NK-92 (cell line): ENCODE measurements around the gene NBAS.
"Not testable (repeated sequence)": the region's sequence is repeated elsewhere in the genome, so short reads cannot be mapped to it uniquely, and the experiment has no call there.

Source experiments
- DNase-seq: peaks from one replicate; lab custom pipeline; 2025; ENCODE audit not compliant: unreplicated experiment; lab: John Stamatoyannopoulos, UW

Gene NBAS

DNA sequence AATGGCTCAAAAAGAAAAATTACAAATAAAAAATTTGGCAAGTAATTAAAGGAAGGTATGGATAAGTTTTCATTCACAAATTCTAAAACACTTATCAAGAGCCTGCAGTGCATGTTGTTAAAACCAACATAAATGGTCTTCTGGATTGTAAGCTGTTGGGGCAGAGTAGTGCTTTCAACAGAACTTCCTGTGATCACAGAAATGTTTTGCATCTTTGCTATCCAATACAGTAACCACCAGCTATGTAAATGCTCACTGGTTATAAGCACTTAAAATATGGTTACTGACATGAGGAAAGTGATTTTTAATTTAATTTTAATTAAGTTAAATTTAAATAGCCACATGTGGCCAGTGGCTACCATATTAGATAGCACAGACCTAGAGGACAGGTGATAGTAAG is 133.1 kb downstream of the NBAS start:
- DNase-seq, result no peak

DNA sequence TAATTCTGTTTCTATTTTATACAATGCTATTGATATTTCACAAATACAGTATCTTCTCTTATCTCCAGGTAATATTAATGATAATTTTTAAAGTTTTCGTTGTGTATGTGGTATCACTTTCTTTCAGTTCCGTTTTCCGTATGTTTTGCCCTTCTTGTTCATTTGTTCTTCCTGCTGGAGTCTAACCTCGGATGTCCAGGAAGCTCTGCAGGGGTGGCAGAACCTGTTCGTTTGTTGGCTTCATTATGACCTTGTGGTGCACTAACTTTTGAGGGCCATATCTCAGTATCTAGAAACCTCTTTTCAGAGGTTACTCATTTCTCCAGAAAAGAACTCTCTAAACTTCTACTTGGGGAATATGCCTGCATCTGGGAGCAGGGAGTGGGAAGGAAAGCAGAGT is 134.5 kb downstream of the NBAS start:
- no peak for DNase-seq

GRCh38 chr2:15425712-15426111 is 135.4 kb downstream of the NBAS start:
- DNase-seq, result no peak

DNA sequence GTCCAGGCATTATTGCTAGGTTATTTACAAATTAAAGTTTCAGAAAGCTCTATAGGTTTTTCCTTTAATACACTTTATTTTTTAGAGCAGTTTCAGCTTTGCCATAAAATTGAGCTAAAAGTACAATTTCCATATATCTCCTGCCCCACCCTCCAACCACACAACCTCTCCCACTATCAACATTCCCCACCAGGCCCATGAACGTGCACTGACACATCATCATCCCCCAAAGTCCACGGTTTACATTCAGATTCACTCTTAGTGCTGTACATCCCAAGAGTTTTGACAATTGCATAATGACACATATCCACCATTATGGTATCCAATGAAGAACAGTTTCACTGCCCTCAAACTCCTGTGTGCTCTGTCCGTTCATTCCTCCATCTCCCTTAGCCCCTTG is 139.4 kb downstream of the NBAS start:
- no peak for DNase-seq

DNA sequence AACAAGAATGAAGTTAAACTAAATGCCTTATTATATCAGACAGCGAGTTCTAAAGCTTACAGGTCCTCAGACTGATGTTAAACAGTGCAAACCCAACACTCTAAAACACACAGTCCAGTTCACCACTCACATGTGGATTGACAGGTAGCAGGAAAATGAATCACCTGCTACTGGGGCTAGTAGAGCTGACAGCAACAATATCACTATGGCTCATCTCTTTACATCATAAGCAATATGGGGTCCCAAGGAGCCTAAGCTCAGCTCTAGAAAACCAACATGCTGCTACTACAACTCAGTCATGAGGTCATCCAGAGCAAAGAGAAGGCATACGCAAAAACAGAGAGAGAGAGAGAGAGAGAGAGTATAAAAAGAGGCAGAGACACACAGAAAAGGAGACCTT is 145.4 kb downstream of the NBAS start:
- no peak for DNase-seq

DNA sequence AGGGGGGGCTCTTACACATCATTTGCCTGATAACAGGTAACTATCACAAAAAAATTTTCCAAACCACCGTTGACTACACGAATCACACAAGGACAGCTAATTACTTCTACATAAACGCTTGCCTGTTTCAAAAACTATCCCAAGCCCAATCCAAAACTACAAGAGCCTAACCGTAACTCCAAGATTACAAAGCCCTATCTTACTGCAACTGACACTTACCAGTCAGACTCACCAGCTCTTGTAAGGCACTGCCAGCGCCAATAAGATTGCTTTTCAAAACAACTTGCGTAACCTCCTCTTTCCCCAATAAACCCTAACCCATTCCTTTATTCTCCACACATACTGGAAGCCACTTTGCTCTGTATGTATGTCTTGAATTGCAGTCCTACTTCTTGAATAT is 148.4 kb downstream of the NBAS start:
- DNase-seq, result no peak

DNA sequence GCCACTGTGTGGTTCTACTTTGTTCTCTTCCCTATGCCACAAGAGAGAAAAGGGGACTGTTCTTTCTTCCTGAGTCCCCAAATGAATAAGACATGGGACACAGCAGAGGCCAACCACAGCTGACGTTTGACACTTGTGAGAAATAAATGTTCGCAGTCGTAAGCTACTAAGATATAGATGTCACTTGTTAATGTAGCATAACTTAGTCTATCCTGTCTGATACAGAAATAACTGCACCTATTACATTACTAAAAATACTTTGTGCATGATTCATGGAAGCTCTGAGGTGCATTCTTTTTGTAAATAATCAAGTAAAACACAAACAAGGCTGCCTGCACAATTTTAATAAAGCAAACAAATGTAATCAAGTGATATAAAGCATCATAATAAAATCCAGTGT is 148.8 kb downstream of the NBAS start:
- no peak for DNase-seq

- no peak for DNase-seq
Observed at GRCh38 chr2:15410884-15411283, 150.2 kb downstream of the NBAS start.

- DNase-seq, result no peak
Observed at GRCh38 chr2:15408759-15409158, 152.4 kb downstream of the NBAS start.

GRCh38 chr2:15407666-15408065 is 153.5 kb downstream of the NBAS start:
- DNase-seq, result no peak

DNA sequence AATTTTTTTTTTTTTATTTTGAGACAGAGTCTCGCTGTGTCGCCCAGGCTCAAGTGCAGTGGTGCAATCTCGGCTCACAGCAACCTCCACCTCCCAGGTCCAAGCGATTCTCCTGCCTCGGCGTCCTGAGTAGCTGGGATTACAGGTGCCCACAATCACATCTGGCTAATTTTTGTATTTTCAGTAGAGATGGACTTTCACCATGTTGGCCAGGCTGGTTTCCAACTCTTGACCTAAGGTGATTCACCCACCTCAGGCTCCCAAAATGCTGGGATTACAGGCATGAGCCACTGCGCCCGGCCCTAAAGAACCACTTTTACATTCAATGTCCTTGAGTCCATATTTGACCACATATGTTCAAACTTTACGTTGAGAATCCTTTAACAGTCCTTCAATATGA is 156.6 kb downstream of the NBAS start:
- DNase-seq, result not testable (repeated sequence)

GRCh38 chr2:15400240-15400826 is 160.8 kb downstream of the NBAS start:
- no peak for DNase-seq

GRCh38 chr2:15399241-15399640 is 161.9 kb downstream of the NBAS start:
- DNase-seq, result no peak

GRCh38 chr2:15391751-15392150 is 169.4 kb downstream of the NBAS start:
- DNase-seq, result no peak

DNA sequence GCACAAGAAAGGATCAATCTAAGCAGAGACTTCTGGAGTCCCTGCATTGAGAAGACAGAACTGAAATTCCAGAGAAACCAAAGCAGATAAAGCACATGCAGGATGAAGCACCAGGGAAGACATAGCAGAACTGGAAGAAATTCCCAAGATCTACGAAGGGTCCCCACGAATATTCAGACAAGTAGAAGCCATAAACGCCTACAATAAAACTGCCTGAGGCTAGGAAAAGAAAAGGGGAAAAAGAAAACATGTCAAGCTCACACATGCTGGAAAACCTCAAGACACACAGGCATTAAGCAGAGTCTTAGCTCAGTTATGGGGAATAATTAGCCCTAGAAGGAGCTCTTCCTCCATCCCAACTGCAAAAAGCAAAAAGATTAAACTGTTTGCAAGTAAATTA is 171.2 kb downstream of the NBAS start:
- DNase-seq, result no peak

GRCh38 chr2:15389326-15389700 is 171.8 kb downstream of the NBAS start:
- DNase-seq, result no peak

DNA sequence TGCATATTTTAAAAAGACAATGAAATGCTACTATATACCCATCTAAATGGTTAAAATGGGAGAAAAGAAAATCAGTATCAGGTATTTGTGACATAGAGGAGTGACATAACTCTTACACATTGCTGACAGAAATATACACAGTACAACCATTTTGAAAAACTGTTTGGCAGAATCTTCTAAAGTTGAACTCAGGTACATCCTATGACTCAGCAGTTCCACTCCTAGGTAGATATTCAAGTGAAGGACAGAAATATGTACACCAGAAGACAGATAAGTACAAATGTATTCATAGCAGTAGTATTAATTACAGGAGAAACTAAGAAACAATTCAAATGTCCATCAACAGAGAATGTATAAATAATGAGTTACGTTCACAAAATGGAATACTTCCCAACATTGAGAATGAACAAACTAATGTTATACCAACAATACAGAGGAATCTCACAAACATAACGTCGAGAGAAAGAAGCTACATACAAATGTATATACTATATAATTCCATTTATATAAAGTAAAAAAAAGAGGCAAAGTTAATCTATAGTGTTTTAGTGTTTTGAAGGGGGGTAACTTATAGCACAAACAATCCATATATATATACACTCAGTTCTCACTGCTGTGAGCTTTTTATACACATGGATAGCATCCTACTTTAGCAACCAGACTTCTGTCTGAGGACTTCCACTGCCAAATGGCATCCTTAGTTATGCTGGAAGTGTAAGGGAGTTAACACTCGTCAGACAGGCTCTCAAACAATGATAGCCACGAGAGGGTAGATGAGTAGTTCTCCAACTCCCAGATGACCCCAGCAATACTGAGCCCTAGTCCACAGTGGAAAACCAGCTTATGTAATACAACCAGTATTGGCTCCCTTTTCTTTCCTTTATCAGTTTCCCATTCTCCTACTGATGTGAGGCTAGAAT is 172.5 kb downstream of the NBAS start:
- DNase-seq, result no peak

DNA sequence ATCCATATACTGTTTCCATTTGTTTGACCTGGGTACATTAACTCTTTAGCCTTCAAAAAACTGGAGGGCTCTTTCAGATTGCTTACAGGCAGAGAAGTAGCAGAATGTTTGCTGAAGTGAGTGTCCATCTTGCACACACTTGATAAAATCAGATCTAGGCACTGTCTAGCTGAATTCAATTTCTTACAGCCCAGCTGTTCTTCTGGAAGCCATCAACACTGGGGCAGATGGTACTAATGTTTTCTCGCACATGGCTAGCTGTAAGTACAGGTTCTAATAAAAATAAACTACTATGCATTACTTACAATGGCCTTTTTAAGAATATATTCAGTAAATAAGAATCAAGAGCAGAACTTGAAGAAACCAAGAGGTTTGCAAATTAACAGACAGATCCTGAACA is 175.9 kb downstream of the NBAS start:
- no peak for DNase-seq

GRCh38 chr2:15383695-15384350 is 177.3 kb downstream of the NBAS start:
- no peak for DNase-seq

- DNase-seq, result no peak
Observed at GRCh38 chr2:15378148-15378908, 182.8 kb downstream of the NBAS start.

GRCh38 chr2:15377202-15377601 is 183.9 kb downstream of the NBAS start:
- DNase-seq, result no peak
